H9 (cell line): Measurements from ENCODE around the gene ADO. TPM values are rescaled to one million over a fixed set of nuclear protein-coding genes. Genes with fewer than 3 reads are reported as not detected.

ENCODE experiments used
- DNase-seq: peaks from one replicate; pipeline ENCODE4 v3.0.0-alpha.2; 2017
- H2AFZ ChIP-seq: one replicate; pipeline ENCODE4 v1.6.1; 2013; ENCODE audit warnings: mild to moderate bottlenecking, low read length, control low read depth, moderate library complexity
- H2AK5ac ChIP-seq: 2 replicates; pipeline ENCODE4 v1.6.1; 2013; ENCODE audit warnings: low read length, control low read depth, mixed read lengths; ENCODE audit not compliant: insufficient read length
- H2BK120ac ChIP-seq: one replicate; pipeline ENCODE4 v1.6.1; 2013; ENCODE audit warnings: low read depth, mild to moderate bottlenecking, low read length, control low read depth, inconsistent platforms; ENCODE audit not compliant: poor library complexity, severe bottlenecking
- H2BK12ac ChIP-seq: 2 replicates; pipeline ENCODE4 v1.6.1; 2013; ENCODE audit warnings: low read length, control low read depth, mixed read lengths, low read depth; ENCODE audit not compliant: insufficient read length
- H2BK15ac ChIP-seq: 2 replicates; pipeline ENCODE4 v1.6.1; 2013; ENCODE audit warnings: low read depth, low read length, control low read depth
- H2BK20ac ChIP-seq: one replicate; pipeline ENCODE4 v1.6.1; 2013; ENCODE audit warnings: low read depth, mild to moderate bottlenecking, low read length, control low read depth, inconsistent platforms; ENCODE audit not compliant: poor library complexity, severe bottlenecking
- H2BK5ac ChIP-seq: 2 replicates; pipeline ENCODE4 v1.6.1; 2013; ENCODE audit warnings: low read length, control low read depth, mixed read lengths; ENCODE audit not compliant: insufficient read length
- H3K14ac ChIP-seq: 2 replicates; pipeline ENCODE4 v1.6.1; 2013; ENCODE audit warnings: low read length, control low read depth; ENCODE audit not compliant: insufficient read depth
- H3K18ac ChIP-seq: 2 replicates; pipeline ENCODE4 v1.6.1; 2013; ENCODE audit warnings: low read depth, mild to moderate bottlenecking, mixed read lengths, low read length, control low read depth; ENCODE audit not compliant: insufficient read length
- H3K23ac ChIP-seq: 2 replicates; pipeline ENCODE4 v1.6.1; 2013; ENCODE audit warnings: low read length, control low read depth, mixed read lengths, low read depth; ENCODE audit not compliant: insufficient read length
- H3K23me2 ChIP-seq: 2 replicates; pipeline ENCODE4 v1.6.1; 2013; ENCODE audit warnings: low read depth, mild to moderate bottlenecking, mixed read lengths, low read length, control low read depth; ENCODE audit not compliant: insufficient read length, poor library complexity, severe bottlenecking
- H3K27ac ChIP-seq: 2 replicates; pipeline ENCODE4 v1.5.1; 2013; ENCODE audit warnings: low read length, control low read depth, mixed read lengths, low read depth; ENCODE audit not compliant: insufficient read length
- H3K27me3 ChIP-seq: 2 replicates; pipeline ENCODE4 v1.6.1; 2013; ENCODE audit warnings: low read length, control low read depth, inconsistent platforms; ENCODE audit not compliant: insufficient read depth
- H3K4ac ChIP-seq: 2 replicates; pipeline ENCODE4 v1.6.1; 2013; ENCODE audit warnings: low read depth, mild to moderate bottlenecking, control low read depth, inconsistent platforms, low read length, moderate library complexity
- H3K4me1 ChIP-seq: 2 replicates; pipeline ENCODE4 v1.6.1; 2013; ENCODE audit warnings: low read length, control low read depth, inconsistent platforms; ENCODE audit not compliant: insufficient read depth
- H3K4me2 ChIP-seq: 2 replicates; pipeline ENCODE4 v1.6.1; 2013; ENCODE audit warnings: low read length, control low read depth, mixed read lengths; ENCODE audit not compliant: insufficient read length, insufficient read depth
- H3K56ac ChIP-seq: 2 replicates; pipeline ENCODE4 v1.6.1; 2013; ENCODE audit warnings: low read depth, mild to moderate bottlenecking, mixed read lengths, low read length, control low read depth; ENCODE audit not compliant: insufficient read length
- H3K79me1 ChIP-seq: 2 replicates; pipeline ENCODE4 v1.6.1; 2013; ENCODE audit warnings: low read depth, mild to moderate bottlenecking, moderate library complexity, low read length, control low read depth, inconsistent platforms; ENCODE audit not compliant: insufficient read depth, poor library complexity, severe bottlenecking
- H3K79me2 ChIP-seq: 2 replicates; pipeline ENCODE4 v1.6.1; 2013; ENCODE audit warnings: low read length, control low read depth, inconsistent platforms; ENCODE audit not compliant: insufficient read depth
- H3K9ac ChIP-seq: 2 replicates; pipeline ENCODE4 v1.6.1; 2013; ENCODE audit warnings: low read length, control low read depth, mixed read lengths; ENCODE audit not compliant: insufficient read length; ENCODE audit errors: extremely low read depth
- H3K9me3 ChIP-seq: one replicate; pipeline ENCODE4 v1.6.1; 2013; ENCODE audit warnings: low read depth, low read length, inconsistent platforms; ENCODE audit not compliant: control insufficient read depth
- H3T11ph ChIP-seq: one replicate; pipeline ENCODE4 v1.6.1; 2013; ENCODE audit warnings: mild to moderate bottlenecking, low read length, control low read depth, inconsistent platforms
- H4K20me1 ChIP-seq: one replicate; pipeline ENCODE4 v1.6.1; 2013; ENCODE audit not compliant: control insufficient read depth, insufficient read length, insufficient read depth
- H4K5ac ChIP-seq: 2 replicates; pipeline ENCODE4 v1.6.1; 2013; ENCODE audit warnings: low read depth, mild to moderate bottlenecking, mixed read lengths, low read length, control low read depth; ENCODE audit not compliant: insufficient read length
- H4K8ac ChIP-seq: replicated peaks from 2 replicates; pipeline ENCODE4 v1.6.1; 2013; ENCODE audit warnings: low read length, control low read depth, mixed read lengths, low read depth; ENCODE audit not compliant: insufficient read length
- H4K91ac ChIP-seq: 2 replicates; pipeline ENCODE4 v1.6.1; 2013; ENCODE audit warnings: low read depth, mild to moderate bottlenecking, moderate library complexity, mixed read lengths, low read length, control low read depth; ENCODE audit not compliant: insufficient read length
- H3K27ac Mint-ChIP-seq, 3 experiments: 2 replicates in 2 of 3; 3 replicates in 1 of 3; pipeline ENCODE4 v1.8.0; 2020 to 2021; ENCODE audit warnings: mixed read lengths in 3 of 3, mild to moderate bottlenecking in 1 of 3, moderate library complexity in 1 of 3
- H3K27me3 Mint-ChIP-seq: 2 replicates; pipeline ENCODE4 v1.8.0; 2021; ENCODE audit warnings: low read depth, mild to moderate bottlenecking, moderate library complexity, mixed read lengths
- H3K36me3 Mint-ChIP-seq, 3 experiments: 2 replicates in 2 of 3; 3 replicates in 1 of 3; pipeline ENCODE4 v1.8.0; 2020 to 2021; ENCODE audit warnings: low read depth in 3 of 3, mixed read lengths in 3 of 3; ENCODE audit not compliant: insufficient read depth in 1 of 3
- H3K4me1 Mint-ChIP-seq, 2 experiments: 2 replicates each; pipeline ENCODE4 v1.8.0; 2020; ENCODE audit warnings: mixed read lengths in 2 of 2
- H3K4me3 Mint-ChIP-seq, 2 experiments: 2 replicates in 1 of 2; 3 replicates in 1 of 2; pipeline ENCODE4 v1.8.0; 2020 to 2021; ENCODE audit warnings: mild to moderate bottlenecking in 2 of 2, mixed read lengths in 2 of 2, moderate library complexity in 1 of 2
- H3K9me3 Mint-ChIP-seq, 2 experiments: 2 replicates in 1 of 2; 3 replicates in 1 of 2; pipeline ENCODE4 v1.8.0; 2020; ENCODE audit warnings: mild to moderate bottlenecking in 2 of 2, mixed read lengths in 2 of 2, moderate library complexity in 1 of 2
- WGBS: extraction: QIAGEN DNeasy Blood & Tissue Kit; methylation state at CpG from one replicate; pipeline ENCODE4 v1.1.7; 2013; ENCODE audit warnings: missing lambda C conversion rate, low lambda C conversion rate, mixed read lengths; ENCODE audit not compliant: insufficient read length; ENCODE audit errors: extremely low coverage; 5-methylcytosine and 5-hydroxymethylcytosine counted together
- total RNA-seq: library from RNA; stranded (reverse); gene quantifications from 2 replicates; pipeline ENCODE4 v1.2.1, GENCODE V29; 2021
- TF ChIP-seq, protein P1 (sequence below): fragments of 200-600 bp; sonication (generic); conservative IDR thresholded peaks from 3 replicates; pipeline ENCODE4 v1.8.0; 2021; ENCODE audit warnings: antibody characterized with exemption, mild to moderate bottlenecking

Gene ADO
- total RNA-seq, 1 experiment from 2014 or later, result 31.6 TPM

DNA sequence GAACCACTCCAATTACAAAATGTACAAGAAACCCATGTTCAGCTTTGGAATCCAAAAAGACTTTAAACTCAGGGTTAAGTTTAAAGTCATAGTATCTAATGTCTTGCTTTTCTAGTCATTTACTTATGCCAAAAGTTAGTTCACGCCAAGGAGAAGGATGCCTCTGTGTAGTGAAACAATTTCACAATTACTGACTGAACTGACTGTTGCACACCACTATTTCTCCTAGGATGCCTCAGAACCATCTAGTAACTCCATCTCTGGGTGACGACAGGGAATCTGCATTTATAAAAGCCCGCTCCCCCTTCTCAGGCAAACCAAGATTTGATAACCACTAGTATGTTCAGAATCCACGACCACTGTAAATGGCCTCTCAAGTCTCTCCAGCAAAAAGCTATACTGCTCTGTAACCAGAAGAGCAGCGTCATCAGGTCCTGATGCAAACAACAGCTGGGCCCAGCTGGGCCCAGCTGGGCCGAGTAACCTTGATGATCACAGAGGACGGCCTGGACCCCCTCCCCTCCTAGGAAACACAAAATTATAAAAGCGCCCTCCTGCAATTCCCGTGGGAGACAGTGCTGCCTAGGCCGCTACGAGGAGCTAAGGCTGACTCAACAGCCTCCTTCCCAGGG lies 680 bp upstream of the ADO start:
- no peak overlapping the region for H2BK5ac ChIP-seq
- no peak overlapping the region for H2BK120ac ChIP-seq
- no peaks in the 10 kb centered on the region for H3K27me3 Mint-ChIP-seq
- H3K23ac ChIP-seq, result no peak overlapping the region
- no peak overlapping the region for H4K91ac ChIP-seq
- no peak overlapping the region for H2BK12ac ChIP-seq
- H3K27ac Mint-ChIP-seq, result peak overlapping the region; percentile 97 to 100 (median 99)
- peaks cover 2% of the 10 kb centered on the region; the same call in 1 of the 2 replicates for H3K4me1 ChIP-seq
- H3K27ac ChIP-seq, result peak overlapping the region; percentile 16
- peaks cover 5% of the 10 kb centered on the region; the same call in 1 of the 2 replicates for H3K79me2 ChIP-seq
- no CpG with 5 or more reads among the region's 11 CpGs for WGBS
- H3K36me3 Mint-ChIP-seq, result peaks cover 0 to 6% (median 6%) of the 10 kb centered on the region in 3 experiments; a peak in 4 of 7 replicates
- no peaks in the 10 kb centered on the region for H4K20me1 ChIP-seq
- peak overlapping the region; percentile 96 for H3K18ac ChIP-seq
- no peak overlapping the region for H2AFZ ChIP-seq
- no peak overlapping the region for H2BK20ac ChIP-seq
- TF ChIP-seq, protein P1, sequence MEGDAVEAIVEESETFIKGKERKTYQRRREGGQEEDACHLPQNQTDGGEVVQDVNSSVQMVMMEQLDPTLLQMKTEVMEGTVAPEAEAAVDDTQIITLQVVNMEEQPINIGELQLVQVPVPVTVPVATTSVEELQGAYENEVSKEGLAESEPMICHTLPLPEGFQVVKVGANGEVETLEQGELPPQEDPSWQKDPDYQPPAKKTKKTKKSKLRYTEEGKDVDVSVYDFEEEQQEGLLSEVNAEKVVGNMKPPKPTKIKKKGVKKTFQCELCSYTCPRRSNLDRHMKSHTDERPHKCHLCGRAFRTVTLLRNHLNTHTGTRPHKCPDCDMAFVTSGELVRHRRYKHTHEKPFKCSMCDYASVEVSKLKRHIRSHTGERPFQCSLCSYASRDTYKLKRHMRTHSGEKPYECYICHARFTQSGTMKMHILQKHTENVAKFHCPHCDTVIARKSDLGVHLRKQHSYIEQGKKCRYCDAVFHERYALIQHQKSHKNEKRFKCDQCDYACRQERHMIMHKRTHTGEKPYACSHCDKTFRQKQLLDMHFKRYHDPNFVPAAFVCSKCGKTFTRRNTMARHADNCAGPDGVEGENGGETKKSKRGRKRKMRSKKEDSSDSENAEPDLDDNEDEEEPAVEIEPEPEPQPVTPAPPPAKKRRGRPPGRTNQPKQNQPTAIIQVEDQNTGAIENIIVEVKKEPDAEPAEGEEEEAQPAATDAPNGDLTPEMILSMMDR, result no peak
- peaks cover 42 to 53% of the 10 kb centered on the region in 2 experiments for H3K4me1 Mint-ChIP-seq
- no peaks in the 10 kb centered on the region for H3K79me1 ChIP-seq
- peaks cover 9% of the 10 kb centered on the region for H3K23me2 ChIP-seq
- no peaks in the 10 kb centered on the region for H3K9me3 ChIP-seq
- peak overlapping the region; percentile 56 for H3K4me2 ChIP-seq
- H3K56ac ChIP-seq, result no peak overlapping the region
- H4K5ac ChIP-seq, result no peak overlapping the region
- H2BK15ac ChIP-seq, result no peak overlapping the region
- H3K4ac ChIP-seq, result no peak overlapping the region
- no peak overlapping the region for H2AK5ac ChIP-seq
- H3K14ac ChIP-seq, result peak overlapping the region; percentile 98
- H3T11ph ChIP-seq, result no peak overlapping the region
- peak overlapping the region; percentile 66 for H3K9ac ChIP-seq
- H4K8ac ChIP-seq, result no peak overlapping the region
- peak overlapping the region; percentile 90 to 95 for H3K4me3 Mint-ChIP-seq
- H3K9me3 Mint-ChIP-seq, result no peaks in the 10 kb centered on the region
- no peaks in the 10 kb centered on the region for H3K27me3 ChIP-seq
- DNase-seq, result no peak
